DMS79 (cell line): ENCODE measurements around the gene THSD7B.
"Not testable (repeated sequence)": the region's sequence is repeated elsewhere in the genome, so short reads cannot be mapped to it uniquely, and the experiment has no call there.

ENCODE experiments used
- DNase-seq: peaks from one replicate; lab custom pipeline; 2025; lab: John Stamatoyannopoulos, UW

Gene THSD7B

DNA sequence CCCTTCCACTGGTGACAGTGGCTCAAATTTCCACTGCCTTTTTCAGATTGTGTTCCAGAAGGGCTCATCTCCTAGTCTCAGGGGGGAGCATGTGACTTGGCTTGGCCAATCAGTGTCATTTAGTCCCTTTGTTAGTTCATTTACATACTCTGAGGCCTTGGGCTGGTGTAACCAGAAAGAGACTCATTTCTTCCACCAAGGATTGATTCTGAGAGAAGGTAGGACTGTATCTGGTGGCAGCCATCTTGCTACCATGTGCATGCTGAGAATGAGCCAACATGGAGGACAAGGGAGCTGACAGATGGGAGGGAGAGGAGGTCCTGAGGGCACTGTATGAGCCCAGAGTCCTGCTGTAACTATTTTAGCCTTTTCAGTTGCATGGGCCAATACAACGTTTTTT, 191.7 kb downstream of the THSD7B start:
- no peak for DNase-seq

DNA sequence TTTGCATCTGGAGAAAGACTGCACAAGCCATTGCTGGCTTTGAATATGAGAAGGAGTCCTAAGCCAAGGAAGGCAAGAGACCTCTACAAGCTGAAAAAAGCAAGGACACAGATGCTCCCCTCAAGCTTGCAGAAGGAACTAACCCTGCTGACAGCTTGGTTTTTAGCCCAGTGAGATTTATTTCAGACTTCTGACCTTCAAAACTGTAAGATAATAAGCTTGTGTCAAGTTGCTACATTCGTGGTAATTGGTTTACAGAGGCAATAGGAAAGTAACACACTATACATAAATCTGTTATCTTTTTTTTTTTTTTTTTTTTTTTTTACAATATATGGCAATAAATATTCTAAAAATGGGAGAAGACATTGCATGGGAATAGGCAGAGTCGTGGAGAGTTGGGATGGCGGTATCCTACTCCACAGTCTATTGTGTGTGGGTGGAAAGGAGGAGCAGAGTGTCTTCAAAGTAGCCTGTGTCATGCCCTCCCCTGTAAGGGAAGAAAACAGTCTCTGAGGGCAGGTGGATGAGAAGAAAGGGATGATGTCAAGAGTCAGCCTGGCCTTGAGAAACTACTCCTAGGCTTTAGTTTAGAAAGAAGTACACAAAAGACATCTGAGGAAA, 196.9 kb downstream of the THSD7B start:
- no peak for DNase-seq

DNA sequence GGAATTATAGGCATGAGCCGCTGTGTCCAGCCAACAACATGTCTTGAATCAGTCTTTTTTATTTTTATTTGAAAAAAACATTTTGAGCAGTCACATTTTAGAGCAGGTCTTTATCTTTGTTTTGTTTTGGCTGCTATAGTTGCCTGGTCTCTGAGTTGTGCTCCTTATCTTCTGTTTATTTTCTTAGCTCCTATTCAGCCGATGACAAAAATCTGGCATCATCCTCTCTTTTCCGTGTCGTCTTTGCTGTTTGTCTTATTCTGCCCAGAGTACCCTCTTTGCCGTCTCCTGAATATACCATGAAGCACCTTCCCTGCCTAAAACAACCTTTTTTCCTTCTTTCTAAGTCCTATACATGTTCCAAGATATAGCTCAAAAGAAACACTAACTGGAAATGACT, 201.1 kb downstream of the THSD7B start:
- no peak for DNase-seq

DNA sequence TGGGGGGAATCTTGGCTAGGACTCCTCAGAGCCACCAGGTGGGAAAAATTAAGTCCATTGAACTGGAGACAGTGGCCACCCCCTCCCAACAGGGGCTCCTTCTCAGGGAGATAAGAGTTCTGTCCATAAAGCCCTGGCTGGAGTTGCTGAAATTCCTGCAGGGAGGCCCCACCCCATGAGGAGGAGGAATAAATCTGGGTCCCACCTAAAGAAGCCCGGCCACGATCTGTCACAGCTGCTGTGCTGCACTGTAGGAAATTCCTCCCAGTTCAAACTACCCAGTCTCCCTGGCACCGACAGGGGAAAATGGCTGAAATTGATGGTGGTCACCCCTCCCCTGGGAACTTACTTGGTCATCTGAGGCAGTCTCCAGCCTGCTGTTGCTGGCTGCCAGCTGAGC, 215.0 kb downstream of the THSD7B start:
- no peak for DNase-seq

DNA sequence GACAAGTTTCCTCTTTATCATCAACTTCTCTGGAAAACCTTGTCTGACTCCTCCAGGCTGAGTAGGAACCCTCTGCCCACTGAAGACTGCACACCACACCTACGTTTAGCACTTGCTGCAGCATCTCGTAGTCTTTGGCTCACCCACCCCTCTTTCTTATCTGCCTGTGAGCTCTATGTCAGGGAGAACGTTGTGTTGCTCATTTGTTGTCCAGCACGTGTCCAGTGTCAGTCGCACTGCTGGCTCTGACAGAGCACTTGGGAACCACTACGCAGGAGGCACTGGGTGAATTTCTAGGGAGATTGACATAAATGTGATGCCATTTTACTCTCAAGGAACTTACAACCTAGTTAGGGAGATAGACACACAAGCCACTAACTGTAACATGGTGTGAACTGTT, 216.3 kb downstream of the THSD7B start:
- DNase-seq: not testable (repeated sequence)

DNA sequence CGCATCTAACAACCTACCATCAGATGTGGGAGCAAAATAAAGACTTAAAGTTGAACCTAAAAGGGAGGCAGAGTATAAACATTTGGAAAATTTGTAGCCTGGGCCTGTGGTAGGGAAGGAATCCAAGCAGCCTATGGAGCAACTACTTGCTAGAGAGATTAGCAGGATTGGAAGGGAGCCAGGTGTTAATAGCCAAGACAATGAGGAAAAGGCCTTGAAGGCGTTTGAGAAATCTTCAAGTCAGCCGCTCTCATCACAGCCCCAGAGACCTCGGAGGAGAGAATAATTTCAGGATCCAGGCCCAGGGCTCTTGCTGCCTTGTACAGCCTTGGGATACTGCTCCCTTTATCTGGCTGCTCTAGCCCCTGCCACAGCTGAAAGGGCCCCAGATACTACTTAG, 219.7 kb downstream of the THSD7B start:
- DNase-seq: no peak

DNA sequence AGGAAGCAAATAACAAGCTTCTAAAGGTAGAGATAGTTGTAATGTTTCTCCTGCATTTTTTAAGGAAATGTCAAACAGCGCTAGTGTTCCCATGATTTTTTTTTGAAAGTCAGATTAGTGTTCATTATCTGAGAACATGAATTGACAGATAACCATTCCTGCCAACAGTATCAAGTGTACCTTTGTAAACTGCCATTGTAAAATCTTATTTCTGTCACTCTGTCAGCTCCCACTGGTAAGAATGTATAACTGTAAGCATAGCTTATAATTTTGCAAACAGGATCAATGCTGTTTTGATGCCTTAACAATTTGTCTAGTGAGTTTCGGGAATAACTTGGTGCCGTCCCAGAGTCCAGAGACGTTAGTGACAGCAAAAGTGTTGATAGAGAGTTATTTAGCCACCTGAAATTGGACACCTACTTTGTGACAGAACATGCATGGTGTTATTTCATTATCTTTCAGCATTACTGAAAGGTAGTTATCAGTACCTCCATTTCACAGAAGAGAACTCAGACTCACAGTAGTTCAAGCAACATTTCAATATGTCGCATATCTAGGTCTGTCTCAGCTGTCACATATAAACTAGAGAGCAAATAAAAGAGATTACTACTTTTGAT, 221.4 kb downstream of the THSD7B start:
- DNase-seq: no peak

DNA sequence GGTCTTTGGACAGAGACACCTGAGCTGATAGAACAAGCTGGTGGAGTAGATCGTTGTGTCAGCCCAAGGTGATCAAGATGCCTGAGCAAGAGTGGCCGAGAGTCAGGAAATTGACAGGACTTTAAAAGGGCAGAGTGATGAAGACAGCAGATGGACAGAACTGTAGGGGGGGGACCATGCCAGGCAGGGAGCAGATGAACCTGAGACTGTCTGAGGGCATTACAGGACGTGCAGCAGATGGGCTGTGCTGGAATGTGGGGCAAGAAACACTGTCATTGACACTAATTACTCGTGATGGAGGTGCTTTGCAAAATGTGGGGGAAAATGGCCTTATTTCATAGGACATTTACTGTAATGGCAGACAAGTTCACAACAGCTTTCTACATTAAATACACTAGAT, 225.0 kb downstream of the THSD7B start:
- DNase-seq: no peak

DNA sequence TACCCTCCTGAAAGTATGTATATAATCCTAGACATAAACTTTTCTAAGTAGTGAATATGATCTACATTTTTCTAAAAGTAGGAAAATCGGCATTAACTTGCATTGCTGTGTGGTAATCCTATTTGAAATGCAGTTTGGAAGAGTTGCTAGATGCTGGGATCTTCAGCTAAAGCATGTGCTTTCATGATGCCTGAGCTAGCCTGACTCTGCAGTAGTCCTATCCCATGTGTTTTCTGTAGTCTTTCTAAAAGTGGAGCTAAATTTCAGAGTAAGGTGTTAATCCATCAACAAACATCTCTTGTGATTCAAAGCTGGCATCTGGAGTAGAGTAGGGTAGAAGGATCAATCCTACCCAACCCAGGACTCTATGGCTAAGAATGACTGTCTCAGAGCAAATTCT, 229.4 kb downstream of the THSD7B start:
- no peak for DNase-seq

DNA sequence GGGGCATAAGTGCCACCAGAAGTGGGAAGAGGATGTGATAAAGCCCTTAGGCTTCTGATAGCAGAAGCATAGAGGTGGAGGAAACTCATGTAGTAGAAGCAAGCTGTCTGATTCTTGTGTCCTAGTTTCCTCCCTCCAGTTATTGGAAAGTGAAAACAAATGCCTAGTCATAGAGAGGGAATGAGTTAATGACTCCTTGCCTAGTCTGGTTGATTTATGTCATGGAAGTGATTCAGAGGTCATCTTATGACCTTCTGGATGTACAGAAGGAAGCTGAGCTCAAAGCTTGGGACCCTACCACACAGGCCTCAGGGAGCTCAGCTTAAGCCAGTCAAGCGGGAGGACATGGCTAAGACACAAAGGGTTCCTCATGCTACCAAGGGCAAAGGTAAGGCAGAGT, 232.2 kb downstream of the THSD7B start:
- DNase-seq: no peak

DNA sequence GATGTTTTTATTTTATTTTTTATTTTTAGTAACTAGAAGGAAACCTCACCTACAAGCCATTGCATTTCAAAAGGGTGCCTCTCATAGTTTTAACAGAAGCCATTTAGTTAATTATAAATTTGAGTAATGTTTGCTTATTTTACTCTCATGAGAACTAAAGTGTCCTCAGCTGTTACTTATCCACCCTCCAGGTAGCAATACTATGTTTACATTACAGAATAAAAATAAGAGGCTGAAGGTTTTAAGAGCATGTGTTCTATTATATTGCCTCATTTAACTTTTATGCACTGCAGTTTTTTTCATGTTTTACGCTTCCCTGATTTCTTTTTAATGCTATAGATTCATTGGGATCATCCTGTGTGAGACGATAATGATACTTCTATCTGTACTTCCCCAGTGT, 235.5 kb downstream of the THSD7B start:
- DNase-seq: peak; percentile 94

DNA sequence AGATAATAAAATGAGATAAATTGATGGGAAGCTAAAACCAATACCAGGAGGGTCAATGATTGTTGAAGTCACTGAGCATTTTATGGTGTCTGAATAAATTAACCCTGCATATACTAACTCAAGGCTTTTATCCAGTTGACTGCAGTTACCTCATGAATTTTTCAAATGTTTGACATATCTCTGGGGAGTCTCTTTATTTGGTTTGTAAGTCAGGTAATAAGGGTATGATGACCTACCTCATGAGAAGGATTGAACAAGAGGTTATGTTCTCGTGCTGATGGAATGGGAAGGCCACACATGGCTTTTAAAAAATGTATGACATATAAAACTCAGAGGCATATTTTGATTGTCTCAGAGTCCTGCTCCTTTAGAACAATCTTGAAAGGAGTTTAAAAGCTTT, 237.6 kb downstream of the THSD7B start:
- no peak for DNase-seq

DNA sequence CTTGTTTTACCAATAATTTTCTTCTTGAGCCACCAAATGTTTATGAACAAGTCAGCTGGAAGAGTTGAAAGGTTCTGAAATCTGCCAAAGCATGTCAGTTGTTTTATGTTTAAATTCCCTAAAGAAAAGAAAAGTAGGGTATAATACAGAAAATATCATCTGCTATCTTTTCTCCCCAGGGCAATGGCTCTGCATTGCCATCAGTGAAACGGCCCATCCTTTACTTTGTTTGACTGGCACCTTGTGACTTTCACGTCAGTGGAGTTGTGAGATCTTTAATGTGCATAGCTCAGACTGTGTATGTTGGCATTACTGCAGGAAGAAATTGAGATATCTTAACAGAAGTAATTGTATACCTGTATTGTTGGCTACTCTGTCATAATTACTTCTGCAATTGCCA, 239.9 kb downstream of the THSD7B start:
- no peak for DNase-seq

DNA sequence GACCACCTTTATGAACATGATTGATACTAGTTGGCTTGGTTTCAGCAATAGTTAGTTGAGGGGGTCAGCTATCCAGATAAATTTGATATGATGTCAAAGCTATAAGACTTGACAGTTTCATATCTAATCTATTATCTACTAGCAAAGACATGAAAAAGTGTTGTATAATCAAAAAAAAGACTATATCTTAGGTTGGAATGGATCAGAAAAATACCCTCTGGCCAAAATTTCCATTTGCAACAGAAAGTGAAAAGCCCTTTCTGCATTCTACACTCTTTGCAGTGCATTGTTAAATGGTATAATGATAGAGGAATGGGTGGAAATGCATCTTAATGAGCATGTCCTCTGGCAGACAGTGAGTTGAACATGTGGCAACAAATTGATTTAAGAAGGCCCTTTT, 242.6 kb downstream of the THSD7B start:
- DNase-seq: no peak

DNA sequence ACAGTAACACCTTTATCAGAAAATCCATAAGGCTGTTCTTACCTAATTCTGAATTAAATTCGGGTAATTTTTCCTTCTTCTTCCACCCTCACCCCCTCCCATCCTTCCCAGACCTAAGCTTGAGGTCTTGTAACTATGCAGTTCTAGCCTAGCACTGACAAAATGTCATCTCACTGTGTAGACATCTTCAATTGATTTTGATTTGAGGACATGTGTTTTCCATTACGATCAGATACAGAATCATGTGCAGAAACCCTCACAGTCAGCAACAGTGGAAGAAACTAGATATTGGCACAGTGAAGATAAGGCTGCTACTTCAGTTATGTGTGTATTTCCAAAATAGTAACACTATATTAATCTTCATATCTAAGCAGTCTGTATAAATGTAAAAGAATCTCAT, 244.6 kb downstream of the THSD7B start:
- no peak for DNase-seq

DNA sequence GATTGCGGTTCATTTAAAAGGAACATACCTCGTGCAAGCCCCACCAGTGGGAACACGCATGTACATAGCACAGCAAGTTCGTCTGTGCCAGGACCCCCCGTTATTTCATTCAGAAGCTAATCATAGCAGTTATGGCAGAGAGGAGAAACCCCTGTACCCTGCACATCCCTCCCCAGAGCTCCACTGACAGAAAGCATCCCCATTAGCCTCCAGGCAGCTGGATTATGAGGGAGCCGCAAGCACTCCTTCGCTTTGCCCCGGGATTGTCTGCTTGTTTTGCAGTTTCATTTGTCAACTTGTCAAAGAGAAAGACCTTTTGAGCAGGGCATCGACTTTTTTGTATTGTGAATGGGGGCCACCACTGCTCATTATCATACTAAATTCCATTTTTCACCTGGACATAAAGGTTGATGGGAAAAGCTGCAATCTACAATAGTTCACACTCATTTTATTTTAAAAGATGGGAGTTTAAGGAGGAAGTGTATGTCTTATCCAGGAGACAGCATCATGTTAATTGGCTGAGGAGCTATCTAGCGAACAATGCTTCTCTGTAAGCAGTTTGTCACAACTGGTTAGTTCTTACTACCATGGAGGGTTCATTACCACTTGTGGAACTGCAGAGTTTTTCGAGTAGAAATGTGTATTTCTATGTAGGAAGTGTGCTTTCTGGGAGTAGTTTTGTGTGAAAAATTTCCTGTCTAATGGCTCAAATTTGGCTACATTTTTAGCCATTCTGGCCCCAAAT, 255.3 kb downstream of the THSD7B start:
- DNase-seq: no peak

DNA sequence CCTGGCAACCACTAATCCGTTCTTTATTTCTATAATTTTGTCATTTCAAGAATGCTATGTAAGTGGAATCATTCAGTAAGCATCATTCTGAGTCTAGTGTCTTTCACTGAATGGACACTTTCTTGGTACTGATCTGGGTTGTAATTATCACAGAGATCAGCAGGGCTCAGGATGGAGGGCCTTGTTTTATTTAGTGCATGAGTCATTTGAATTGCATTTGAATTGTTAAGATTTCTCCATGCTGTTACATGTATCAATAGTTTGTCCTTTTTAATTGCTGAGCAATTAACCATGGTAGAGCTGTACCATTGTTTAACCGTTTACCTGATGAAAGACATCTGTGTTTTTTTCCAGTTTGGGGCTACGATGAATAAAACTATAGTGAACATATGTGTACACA, 256.4 kb downstream of the THSD7B start:
- DNase-seq: no peak

DNA sequence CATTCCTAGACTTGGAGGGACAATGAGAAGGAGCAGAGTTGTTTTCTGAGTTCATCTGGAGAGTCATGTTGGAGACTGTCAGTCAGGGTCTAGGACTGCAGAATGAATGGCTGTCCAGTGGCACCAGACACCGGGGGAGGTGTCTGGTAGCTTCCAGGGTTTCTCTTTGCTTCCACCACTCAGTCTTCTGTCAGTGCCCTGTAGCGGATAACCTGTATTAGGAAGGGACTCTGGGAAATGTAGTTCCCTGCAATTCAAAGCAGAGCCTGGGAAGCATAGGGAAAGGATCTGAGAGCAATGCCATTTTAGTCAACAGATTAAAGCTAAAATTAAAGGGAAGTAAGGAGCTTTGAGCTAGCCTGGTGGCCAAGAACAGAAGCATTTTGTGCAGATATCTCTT, 257.9 kb downstream of the THSD7B start:
- DNase-seq: no peak

DNA sequence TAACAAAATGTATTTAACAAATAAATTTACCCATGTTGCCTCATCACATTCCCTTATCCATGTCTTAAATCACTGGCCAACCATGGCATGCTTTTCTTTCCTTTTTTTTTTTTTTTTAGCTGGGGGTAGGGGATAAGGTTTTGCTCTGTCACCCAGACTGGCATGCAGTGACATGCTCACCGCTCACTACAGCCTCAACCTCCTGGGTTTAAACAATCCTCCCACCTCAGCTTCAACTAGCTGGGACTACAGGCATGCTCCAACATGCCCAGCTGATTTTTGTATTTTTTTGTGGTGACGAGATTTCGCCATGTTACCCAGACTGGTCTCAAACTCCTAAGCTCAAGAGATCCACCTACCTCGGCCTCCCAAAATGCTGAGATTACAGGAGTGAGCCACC, 266.4 kb downstream of the THSD7B start:
- no peak for DNase-seq

DNA sequence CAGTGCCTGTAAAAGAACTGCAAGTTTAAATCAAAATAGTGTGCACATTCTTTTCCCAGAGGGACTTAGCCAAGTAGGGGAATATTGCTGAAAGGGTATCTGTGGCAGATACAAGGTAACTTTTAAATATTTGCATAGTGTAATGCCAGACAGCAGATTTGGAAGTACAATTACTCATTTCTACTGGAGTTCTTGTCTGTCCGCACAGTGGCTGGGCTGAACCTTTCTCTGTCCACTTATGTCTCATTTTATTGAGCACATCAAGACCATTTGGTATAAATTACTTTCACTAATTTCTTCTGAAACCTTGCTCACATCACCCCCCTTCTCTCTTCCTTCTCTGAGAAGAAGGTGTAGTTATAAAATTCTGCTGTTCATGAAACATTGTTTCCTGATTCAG, 271.3 kb downstream of the THSD7B start:
- no peak for DNase-seq

DNA sequence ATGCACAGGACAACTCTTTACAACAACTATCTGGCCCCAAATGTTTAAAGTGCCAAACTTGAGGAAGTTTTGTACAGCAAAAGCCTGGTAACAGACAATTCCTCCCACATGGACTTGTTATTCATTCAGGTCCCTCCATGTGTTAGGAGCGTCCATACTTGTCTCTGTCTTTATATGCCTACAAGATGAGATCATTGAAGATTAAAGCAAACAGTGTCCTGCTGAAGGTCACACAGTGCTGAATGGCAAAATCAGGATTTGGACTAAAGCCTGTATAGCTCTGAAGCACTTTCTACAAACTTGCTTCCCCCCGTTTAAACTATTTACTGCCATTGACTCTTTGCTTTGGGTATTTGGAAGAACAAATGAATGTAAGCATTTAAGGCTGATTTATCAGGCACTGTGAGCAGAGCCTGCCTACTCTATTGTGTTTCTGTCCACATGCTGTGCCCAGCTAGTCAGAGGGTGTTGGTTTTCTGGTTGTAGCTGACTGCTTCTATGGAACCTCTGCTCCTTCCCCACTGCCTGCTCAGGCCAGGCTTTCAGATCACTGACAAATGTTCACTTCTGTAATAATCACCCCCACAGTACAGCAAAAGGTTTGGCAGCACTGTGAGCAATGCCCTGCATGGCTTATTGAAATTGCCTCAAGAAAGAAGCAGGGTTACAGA, 274.3 kb downstream of the THSD7B start:
- DNase-seq: no peak

DNA sequence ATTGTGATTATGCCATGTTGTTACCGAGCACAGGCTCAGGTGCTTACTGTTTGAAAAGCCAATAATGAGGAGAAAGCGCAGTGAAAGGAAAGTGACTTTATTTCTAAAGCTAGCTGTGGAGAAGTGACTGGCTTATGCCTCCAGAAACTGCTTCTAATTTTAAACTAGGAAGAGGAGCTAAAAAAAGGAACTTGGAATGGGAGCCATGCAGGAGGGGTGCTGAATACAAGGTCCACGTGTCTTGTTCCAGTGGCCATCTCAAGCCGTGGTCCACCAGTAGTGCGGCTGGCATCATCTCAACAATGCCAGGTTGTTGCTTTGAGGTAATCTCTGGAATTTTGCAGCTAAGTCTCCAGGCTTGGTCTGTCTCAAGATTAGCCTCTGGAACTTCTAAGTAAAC, 282.0 kb downstream of the THSD7B start:
- no peak for DNase-seq

DNA sequence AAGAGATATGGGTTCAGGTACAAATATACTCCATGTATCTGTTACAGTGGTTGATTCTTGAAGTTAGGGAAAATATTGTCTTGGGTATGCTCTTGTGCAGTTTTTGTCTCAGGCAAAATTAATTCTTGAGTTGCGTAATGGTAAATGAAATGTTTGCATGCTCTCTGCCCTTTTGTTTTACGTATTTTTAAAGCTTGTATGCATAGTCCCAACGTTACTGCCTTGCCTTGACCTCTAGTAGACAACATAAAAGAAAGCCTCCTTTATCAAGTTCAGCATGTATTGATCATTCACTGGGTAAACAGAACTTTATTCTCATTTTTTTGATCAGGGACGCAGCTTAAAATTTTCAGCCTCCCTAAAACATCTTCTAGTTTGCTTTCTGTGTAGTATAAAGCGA, 283.1 kb downstream of the THSD7B start:
- no peak for DNase-seq
